CD4-positive, alpha-beta T cell treated with Interleukin-10 for 1 hour (primary cell): ENCODE results near the gene ZNF3.

Experiments
- DNase-seq: peaks from one replicate; pipeline ENCODE4 v3.0.0-alpha.2; 2020

The ZNF3 gene

GRCh38 chr7:100088095-100088620, 6.6 kb upstream of the ZNF3 start:
- DNase-seq: no peak

GRCh38 chr7:100087055-100087750, 5.7 kb upstream of the ZNF3 start:
- no peak for DNase-seq

GRCh38 chr7:100085515-100085914, 4.0 kb upstream of the ZNF3 start:
- DNase-seq: no peak

- no peak for DNase-seq
Measured at GRCh38 chr7:100082978-100083377, 1.5 kb upstream of the ZNF3 start.

GRCh38 chr7:100080907-100081534, 502 bp downstream of the ZNF3 start:
- DNase-seq: no peak

- no peak for DNase-seq
Measured at GRCh38 chr7:100079024-100079560, 2.4 kb downstream of the ZNF3 start.

- no peak for DNase-seq
Measured at GRCh38 chr7:100077205-100077604, 4.3 kb downstream of the ZNF3 start.

- no peak for DNase-seq
Measured at GRCh38 chr7:100075418-100075817, 6.1 kb downstream of the ZNF3 start.

- DNase-seq: no peak
Measured at GRCh38 chr7:100074841-100075240, 6.7 kb downstream of the ZNF3 start.

GRCh38 chr7:100072462-100072861, 9.1 kb downstream of the ZNF3 start:
- no peak for DNase-seq

GRCh38 chr7:100071018-100071723, 10.4 kb downstream of the ZNF3 start:
- no peak for DNase-seq

- no peak for DNase-seq
Measured at GRCh38 chr7:100069991-100070390, 11.5 kb downstream of the ZNF3 start.

GRCh38 chr7:100066953-100067352, 14.6 kb downstream of the ZNF3 start:
- no peak for DNase-seq

- DNase-seq: no peak
Measured at GRCh38 chr7:100065452-100066186, 15.9 kb downstream of the ZNF3 start.

GRCh38 chr7:100064162-100064561, 17.4 kb downstream of the ZNF3 start:
- no peak for DNase-seq

GRCh38 chr7:100063376-100063775, 18.1 kb downstream of the ZNF3 start:
- no peak for DNase-seq

- no peak for DNase-seq
Measured at GRCh38 chr7:100061518-100062193, 19.9 kb downstream of the ZNF3 start.

GRCh38 chr7:100059251-100059739, 22.2 kb downstream of the ZNF3 start:
- no peak for DNase-seq

- no peak for DNase-seq
Measured at GRCh38 chr7:100057006-100057405, 24.5 kb downstream of the ZNF3 start.

GRCh38 chr7:100053215-100053614, 28.3 kb downstream of the ZNF3 start:
- peak; percentile 50 for DNase-seq

GRCh38 chr7:100051611-100052010, 29.9 kb downstream of the ZNF3 start:
- DNase-seq: no peak
